ENCODE measurements around the gene GPR34. TPM values are rescaled to one million over a fixed set of nuclear protein-coding genes. Genes with fewer than 3 reads are reported as not detected.

The GPR34 gene
- total RNA-seq, 1 donor from 2014 or later = not detected

- H3K27me3 Mint-ChIP-seq (ENCODE audit: low read depth) = no peaks in the 10 kb centered on the region
- no peak overlapping the region for H3K27ac Mint-ChIP-seq (ENCODE audit: unreplicated experiment)
- no peak for TF ChIP-seq CTCF (conservative IDR thresholded peaks at IDR 0.05)
- no peak for DNase-seq (ENCODE audit: low read depth, low spot score)
- H3K4me1 Mint-ChIP-seq = no peaks in the 10 kb centered on the region
- peaks cover 3% of the 10 kb centered on the region for H3K36me3 Mint-ChIP-seq (ENCODE audit: low read depth)
- no peak overlapping the region for H3K4me3 Mint-ChIP-seq
- peaks cover 4% of the 10 kb centered on the region for H3K9me3 Mint-ChIP-seq
Measured at GRCh38 chrX:41684138-41684537, 4.6 kb upstream of the GPR34 start.

- Mint-ChIP-seq H3K36me3 (ENCODE audit: low read depth) (peaks cover 3% of the 10 kb centered on the region), H3K9me3 (peaks cover 2% of the 10 kb centered on the region), H3K4me1 (no peaks in the 10 kb centered on the region)
Measured at GRCh38 chrX:41684940-41685339, 3.8 kb upstream of the GPR34 start.

GRCh38 chrX:41686788-41687187, 2.0 kb upstream of the GPR34 start:
- no peak overlapping the region for H3K27ac Mint-ChIP-seq (ENCODE audit: unreplicated experiment)
- no peak for DNase-seq (ENCODE audit: low read depth, low spot score)
- H3K27me3 Mint-ChIP-seq (ENCODE audit: low read depth) = no peaks in the 10 kb centered on the region
- no peak for TF ChIP-seq CTCF (conservative IDR thresholded peaks at IDR 0.05)
- H3K36me3 Mint-ChIP-seq (ENCODE audit: low read depth) = no peaks in the 10 kb centered on the region
- H3K4me3 Mint-ChIP-seq = no peak overlapping the region
- H3K9me3 Mint-ChIP-seq = no peaks in the 10 kb centered on the region
- no peaks in the 10 kb centered on the region for H3K4me1 Mint-ChIP-seq

More at GRCh38 chrX:41684940-41685339, 3.8 kb upstream of the GPR34 start:
- H3K27me3 Mint-ChIP-seq (ENCODE audit: low read depth) = no peaks in the 10 kb centered on the region
- DNase-seq (ENCODE audit: low read depth, low spot score) = no peak
- no peak overlapping the region for H3K4me3 Mint-ChIP-seq
- H3K27ac Mint-ChIP-seq (ENCODE audit: unreplicated experiment) = no peak overlapping the region
- TF ChIP-seq CTCF (conservative IDR thresholded peaks at IDR 0.05) = no peak

GRCh38 chrX:41688156-41688555, 617 bp upstream of the GPR34 start:
- no peak for DNase-seq (ENCODE audit: low read depth, low spot score)
- H3K4me3 Mint-ChIP-seq = no peak overlapping the region
- TF ChIP-seq CTCF (conservative IDR thresholded peaks at IDR 0.05) = no peak
- H3K27me3 Mint-ChIP-seq (ENCODE audit: low read depth) = no peaks in the 10 kb centered on the region
- no peaks in the 10 kb centered on the region for H3K9me3 Mint-ChIP-seq
- H3K36me3 Mint-ChIP-seq (ENCODE audit: low read depth) = no peaks in the 10 kb centered on the region
- H3K27ac Mint-ChIP-seq (ENCODE audit: unreplicated experiment) = no peak overlapping the region
- H3K4me1 Mint-ChIP-seq = no peaks in the 10 kb centered on the region

GRCh38 chrX:41689711-41690110, 938 bp downstream of the GPR34 start:
- Mint-ChIP-seq H3K27ac (ENCODE audit: unreplicated experiment) (no peak overlapping the region), H3K9me3 (no peaks in the 10 kb centered on the region), H3K36me3 (ENCODE audit: low read depth) (no peaks in the 10 kb centered on the region), H3K27me3 (ENCODE audit: low read depth) (no peaks in the 10 kb centered on the region), H3K4me1 (no peaks in the 10 kb centered on the region), H3K4me3 (no peak overlapping the region)
- DNase-seq (ENCODE audit: low read depth, low spot score) = no peak
- TF ChIP-seq CTCF (conservative IDR thresholded peaks at IDR 0.05) = no peak

Data from neural crest cell (in vitro differentiated cells).